ENCODE results near the gene TMEM44.
A peak's percentile ranks its signal among the peaks of the same experiment; 100 is the strongest.

TMEM44 gene

GRCh38 chr3:194633349-194634004 is at the start of gene TMEM44:
TSS of gene TMEM44 (minus strand) at chr3:194633419. CDS start at chr3:194633215, 204 bp downstream.
- peak; percentile 91 for DNase-seq

- DNase-seq = peak; percentile 89
Measured at GRCh38 chr3:194682694-194683310, 49.6 kb upstream of the TMEM44 start.

GRCh38 chr3:194682189-194682693 is 49.0 kb upstream of the TMEM44 start:
- DNase-seq = no peak

GRCh38 chr3:194680888-194681615 is 47.8 kb upstream of the TMEM44 start:
- no peak for DNase-seq

GRCh38 chr3:194676471-194676870 is 43.3 kb upstream of the TMEM44 start:
- DNase-seq = no peak

GRCh38 chr3:194675680-194676079 is 42.5 kb upstream of the TMEM44 start:
- DNase-seq = no peak

- DNase-seq = no peak
Measured at GRCh38 chr3:194675081-194675640, 41.9 kb upstream of the TMEM44 start.

GRCh38 chr3:194673761-194674160 is 40.5 kb upstream of the TMEM44 start:
- DNase-seq = no peak

GRCh38 chr3:194672876-194673275 is 39.7 kb upstream of the TMEM44 start:
- DNase-seq = no peak

GRCh38 chr3:194671900-194672808 is 38.9 kb upstream of the TMEM44 start, which contains the start of gene LSG1:
TSS of gene LSG1 (minus strand) at chr3:194672191. CDS start at chr3:194672162, 29 bp downstream.
- peak; percentile 97 for DNase-seq

GRCh38 chr3:194671511-194671899 is 38.3 kb upstream of the TMEM44 start:
- DNase-seq = peak; percentile 47

- DNase-seq = no peak
Measured at GRCh38 chr3:194667363-194667762, 34.1 kb upstream of the TMEM44 start.

- DNase-seq = no peak
Measured at GRCh38 chr3:194664857-194665256, 31.6 kb upstream of the TMEM44 start.

- DNase-seq = no peak
Measured at GRCh38 chr3:194661946-194662345, 28.7 kb upstream of the TMEM44 start.

GRCh38 chr3:194661374-194661773 is 28.2 kb upstream of the TMEM44 start:
- no peak for DNase-seq

GRCh38 chr3:194659778-194660177 is 26.6 kb upstream of the TMEM44 start:
- DNase-seq = no peak

GRCh38 chr3:194658477-194659242 is 25.4 kb upstream of the TMEM44 start:
- DNase-seq = no peak

GRCh38 chr3:194657439-194657838 is 24.2 kb upstream of the TMEM44 start:
- no peak for DNase-seq

GRCh38 chr3:194654443-194654842 is 21.2 kb upstream of the TMEM44 start:
- DNase-seq = no peak

- DNase-seq = no peak
Measured at GRCh38 chr3:194647747-194648146, 14.5 kb upstream of the TMEM44 start.

- DNase-seq = no peak
Measured at GRCh38 chr3:194642769-194643168, 9.6 kb upstream of the TMEM44 start.

GRCh38 chr3:194640829-194641228 is 7.6 kb upstream of the TMEM44 start:
- no peak for DNase-seq

All from COR-L47 (cell line).